GM19023 (cell line): ENCODE measurements around the gene COL1A1.

Source experiments
- ATAC-seq: cut with Tn5 transposase; IDR thresholded peaks from one replicate; pipeline ENCODE4 v1.9.1; 2021; ENCODE audit warnings: mild to moderate bottlenecking, moderate library complexity; ENCODE audit not compliant: unreplicated experiment

Gene COL1A1

GRCh38 chr17:50213026-50214022 is 11.9 kb upstream of the COL1A1 start:
- peak; percentile 67 for ATAC-seq

- ATAC-seq, result no peak
These were observed 10.9 kb upstream of the COL1A1 start for GRCh38 chr17:50212121-50212843.

GRCh38 chr17:50211249-50212120 is 10.1 kb upstream of the COL1A1 start:
- ATAC-seq, result no peak

- ATAC-seq, result no peak
These were observed 9.1 kb upstream of the COL1A1 start for GRCh38 chr17:50210240-50211225.

- ATAC-seq, result no peak
These were observed 8.2 kb upstream of the COL1A1 start for GRCh38 chr17:50209472-50210239.

GRCh38 chr17:50209133-50209471 is 7.7 kb upstream of the COL1A1 start:
- no peak for ATAC-seq

- no peak for ATAC-seq
These were observed 7.2 kb upstream of the COL1A1 start for GRCh38 chr17:50208611-50209061.

GRCh38 chr17:50207792-50208567 is 6.5 kb upstream of the COL1A1 start:
- no peak for ATAC-seq

- ATAC-seq, result no peak
These were observed 5.9 kb upstream of the COL1A1 start for GRCh38 chr17:50207315-50207714.

GRCh38 chr17:50206604-50207293 is 5.3 kb upstream of the COL1A1 start:
- no peak for ATAC-seq

GRCh38 chr17:50205963-50206505 is 4.6 kb upstream of the COL1A1 start:
- ATAC-seq, result no peak

- ATAC-seq, result no peak
These were observed 3.9 kb upstream of the COL1A1 start for GRCh38 chr17:50205111-50205962.

- ATAC-seq, result no peak
These were observed 3.0 kb upstream of the COL1A1 start for GRCh38 chr17:50204431-50204830.

- ATAC-seq, result no peak
These were observed 2.3 kb upstream of the COL1A1 start for GRCh38 chr17:50203604-50204345.

- ATAC-seq, result no peak
These were observed 1.7 kb upstream of the COL1A1 start for GRCh38 chr17:50203086-50203485.
